Measurements from ENCODE around the gene KCNRG.
A peak's percentile ranks its signal among the peaks of the same experiment; 100 is the strongest.
"Not testable (repeated sequence)": the region's sequence is repeated elsewhere in the genome, so short reads cannot be mapped to it uniquely, and the experiment has no call there.

The KCNRG gene

GRCh38 chr13:50015258-50015657 lies at the start of gene KCNRG:
KCNRG (plus strand) TSS chr13:50015444; CDS start chr13:50015494, 50 bp downstream.
- DNase-seq, result no peak

GRCh38 chr13:49967456-49967855 lies 47.8 kb upstream of the KCNRG start:
- no peak for DNase-seq

GRCh38 chr13:49972709-49973108 lies 42.5 kb upstream of the KCNRG start:
- no peak for DNase-seq

GRCh38 chr13:49975826-49976225 lies 39.4 kb upstream of the KCNRG start:
- DNase-seq, result no peak

GRCh38 chr13:49976314-49977258 lies 38.7 kb upstream of the KCNRG start:
- peak; percentile 62 for DNase-seq

GRCh38 chr13:49977992-49978391 lies 37.3 kb upstream of the KCNRG start:
- DNase-seq, result no peak

GRCh38 chr13:49980266-49980665 lies 35.0 kb upstream of the KCNRG start:
- no peak for DNase-seq

- DNase-seq, result no peak
Observed at GRCh38 chr13:49985129-49985528, 30.1 kb upstream of the KCNRG start.

GRCh38 chr13:49986471-49986870 lies 28.8 kb upstream of the KCNRG start:
- DNase-seq, result no peak

- not testable (repeated sequence) for DNase-seq
Observed at GRCh38 chr13:49990612-49991011, 24.6 kb upstream of the KCNRG start.

GRCh38 chr13:49993111-49993510 lies 22.1 kb upstream of the KCNRG start:
- no peak for DNase-seq

- no peak for DNase-seq
Observed at GRCh38 chr13:49993666-49994065, 21.6 kb upstream of the KCNRG start.

- DNase-seq, result no peak
Observed at GRCh38 chr13:49995625-49996101, 19.6 kb upstream of the KCNRG start.

- DNase-seq, result peak; percentile 94
Observed at GRCh38 chr13:49996161-49996915, 18.9 kb upstream of the KCNRG start.

GRCh38 chr13:49996951-49997895 lies 18.0 kb upstream of the KCNRG start, which contains the start of gene TRIM13:
TRIM13 (plus strand) TSS chr13:49997042; CDS start chr13:50011941, 14,899 bp downstream.
- peak; percentile 87 for DNase-seq

GRCh38 chr13:49997955-49998354 lies 17.3 kb upstream of the KCNRG start:
- no peak for DNase-seq

GRCh38 chr13:49998714-49999624 lies 16.3 kb upstream of the KCNRG start:
- DNase-seq, result no peak

GRCh38 chr13:50001287-50001686 lies 14.0 kb upstream of the KCNRG start:
- no peak for DNase-seq

GRCh38 chr13:50006426-50007135 lies 8.7 kb upstream of the KCNRG start:
- DNase-seq, result peak; percentile 17

GRCh38 chr13:50011461-50011860 lies 3.8 kb upstream of the KCNRG start:
- no peak for DNase-seq

Data from fibroblast of upper back skin (primary cell).